ENCODE measurements around the gene AMOTL2.

AMOTL2 gene

GRCh38 chr3:134314588-134315285 lies 59.5 kb downstream of the AMOTL2 start:
- DNase-seq (ENCODE audit: low read depth), result no peak

DNA sequence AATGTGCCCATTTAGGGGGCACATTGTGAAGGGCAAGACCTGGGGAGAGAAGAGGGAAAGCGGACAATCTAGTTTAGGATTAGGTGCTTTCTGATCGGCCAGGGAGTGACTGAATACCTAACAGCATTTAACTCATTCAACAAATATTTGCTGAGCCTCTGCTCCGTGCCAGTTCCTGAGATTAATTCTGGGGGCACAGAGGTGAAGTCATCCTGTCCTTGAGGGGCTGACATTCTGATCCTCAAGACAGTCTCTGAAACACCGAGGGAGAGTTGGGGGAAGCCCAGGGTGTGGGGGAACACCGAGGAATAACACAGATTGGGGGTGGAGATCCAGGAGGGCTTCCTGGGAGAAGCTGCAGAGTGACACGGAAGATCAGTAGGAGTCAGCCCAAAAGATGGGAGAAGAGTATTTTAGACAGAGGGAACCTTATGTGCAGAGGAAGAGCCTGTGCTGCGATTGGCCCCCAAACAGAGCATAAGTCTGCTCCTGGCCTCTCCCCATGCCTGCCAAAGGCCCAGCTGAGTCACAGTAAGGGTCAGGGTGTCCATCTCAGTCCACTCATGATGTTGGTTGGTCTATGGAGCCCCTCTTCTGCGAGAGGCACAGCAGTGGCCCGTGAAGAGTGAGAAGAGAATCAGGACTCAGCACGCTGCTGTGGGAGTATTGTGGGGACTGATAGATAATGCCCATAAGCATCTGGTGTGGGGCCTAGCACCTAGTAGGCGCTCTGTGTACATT lies 60.2 kb downstream of the AMOTL2 start:
- no peak for DNase-seq (ENCODE audit: low read depth)

GRCh38 chr3:134312873-134313846 lies 61.1 kb downstream of the AMOTL2 start:
- DNase-seq (ENCODE audit: low read depth), result no peak

GRCh38 chr3:134312072-134312872 lies 62.0 kb downstream of the AMOTL2 start:
- DNase-seq (ENCODE audit: low read depth), result no peak

DNA sequence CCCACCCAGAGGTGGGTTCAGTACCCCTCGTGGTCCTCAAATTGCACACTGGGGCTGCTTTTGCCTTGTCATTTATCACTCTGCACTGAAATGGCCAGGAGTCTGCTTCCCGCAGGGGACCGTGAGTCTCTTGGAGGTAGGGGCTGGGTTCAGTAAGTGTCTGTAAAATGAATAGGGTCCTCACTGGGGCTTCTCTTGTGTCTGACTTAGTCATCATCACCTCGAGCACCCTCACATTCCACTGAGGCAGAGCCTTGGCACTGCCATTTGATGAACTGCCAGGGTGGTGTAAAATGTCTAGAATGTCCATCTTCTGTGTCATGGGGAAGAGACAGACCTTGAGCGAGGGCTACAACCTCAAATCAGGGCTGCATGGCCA lies 62.6 kb downstream of the AMOTL2 start:
- DNase-seq (ENCODE audit: low read depth), result no peak

DNA sequence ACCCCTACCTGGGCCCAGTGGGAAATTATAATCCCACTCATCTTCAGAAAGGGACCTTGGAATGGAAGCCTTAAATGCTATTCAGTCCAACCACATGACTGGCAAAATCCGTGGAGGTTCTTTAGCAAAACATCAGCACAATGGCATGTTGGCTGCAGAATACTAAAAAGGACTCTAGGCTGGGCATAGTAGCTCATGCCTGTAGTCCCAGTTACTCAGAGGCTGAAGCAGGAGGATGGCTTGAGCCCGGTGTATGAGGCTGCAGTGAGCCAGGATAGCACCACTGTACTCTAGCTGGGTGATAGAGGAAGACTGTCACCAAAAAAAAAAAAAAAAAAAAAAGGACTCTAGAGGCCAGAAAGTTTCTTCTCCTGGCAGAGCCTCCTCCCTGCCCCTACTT lies 63.0 kb downstream of the AMOTL2 start:
- DNase-seq (ENCODE audit: low read depth), result no peak

DNA sequence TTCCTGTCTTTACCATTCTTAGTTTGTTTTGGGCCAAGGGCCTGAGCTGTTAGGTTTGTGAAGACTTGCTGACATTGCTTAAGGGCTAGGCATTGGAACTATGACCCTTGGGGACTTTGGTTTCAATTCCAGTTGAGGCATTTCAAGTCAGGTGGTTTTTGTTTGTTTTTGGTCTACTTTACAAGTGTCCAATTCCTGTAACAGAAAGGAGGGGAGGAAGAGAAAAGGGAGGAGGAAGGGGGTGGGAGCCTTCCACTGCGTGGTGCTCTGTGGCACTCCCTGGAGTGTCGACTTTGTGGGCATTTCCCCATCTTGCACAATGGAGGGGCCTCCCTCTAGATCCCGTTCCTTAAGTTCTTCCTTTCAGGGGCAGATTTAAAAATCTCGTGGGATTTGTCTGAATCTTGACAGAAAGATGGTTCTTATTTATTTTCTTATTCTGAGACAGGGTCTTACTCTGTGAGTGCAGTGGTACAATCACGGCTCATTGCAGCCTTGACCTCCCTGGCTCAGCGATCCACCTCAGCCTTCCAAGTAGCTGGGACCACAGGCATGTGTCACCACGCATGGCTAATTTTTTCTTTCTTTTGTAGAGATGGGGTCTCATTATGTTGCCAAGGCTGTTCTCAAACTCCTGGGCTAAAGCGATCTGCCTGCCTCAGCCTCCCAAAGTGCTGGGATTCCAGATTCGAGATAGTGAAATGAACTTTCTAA lies 64.1 kb downstream of the AMOTL2 start:
- no peak for DNase-seq (ENCODE audit: low read depth)

- DNase-seq (ENCODE audit: low read depth), result peak; percentile 58
Measured at GRCh38 chr3:134308350-134308891, 65.8 kb downstream of the AMOTL2 start.

- no peak for DNase-seq (ENCODE audit: low read depth)
Measured at GRCh38 chr3:134307425-134307824, 66.8 kb downstream of the AMOTL2 start.

- DNase-seq (ENCODE audit: low read depth), result no peak
Measured at GRCh38 chr3:134306320-134306719, 67.9 kb downstream of the AMOTL2 start.
